WI38 (cell line): ENCODE results near the gene ENPP3.

ENCODE experiments used
- H3K4me3 ChIP-seq: 2 replicates; pipeline ENCODE4 v1.5.1; 2011; ENCODE audit warnings: low read depth, mild to moderate bottlenecking, control low read depth, low read length
- CTCF ChIP-seq: IDR thresholded peaks from 2 replicates; pipeline ENCODE4 v1.5.1; 2012; ENCODE audit warnings: low read depth, mild to moderate bottlenecking, control low read depth, low read length

ENPP3 gene

GRCh38 chr6:131773284-131773950, 136.3 kb downstream of the ENPP3 start:
- H3K4me3 ChIP-seq, result no peak overlapping the region
- TF ChIP-seq CTCF, result no peak

GRCh38 chr6:131775886-131776285, 138.8 kb downstream of the ENPP3 start:
- no peak overlapping the region for H3K4me3 ChIP-seq
- no peak for TF ChIP-seq CTCF

GRCh38 chr6:131776985-131777384, 139.9 kb downstream of the ENPP3 start:
- no peak for TF ChIP-seq CTCF
- no peak overlapping the region for H3K4me3 ChIP-seq

- no peak overlapping the region for H3K4me3 ChIP-seq
- no peak for TF ChIP-seq CTCF
Measured at GRCh38 chr6:131778169-131778568, 141.1 kb downstream of the ENPP3 start.

GRCh38 chr6:131779304-131779703, 142.2 kb downstream of the ENPP3 start:
- H3K4me3 ChIP-seq, result no peak overlapping the region
- TF ChIP-seq CTCF, result no peak

- no peak overlapping the region for H3K4me3 ChIP-seq
- no peak for TF ChIP-seq CTCF
Measured at GRCh38 chr6:131780600-131780999, 143.5 kb downstream of the ENPP3 start.

- no peak overlapping the region for H3K4me3 ChIP-seq
- no peak for TF ChIP-seq CTCF
Measured at GRCh38 chr6:131781687-131782086, 144.6 kb downstream of the ENPP3 start.
